SK-N-DZ (cell line): Measurements from ENCODE around the gene CPNE1.

Experiments used
- DNase-seq: peaks from one replicate; pipeline ENCODE4 v3.0.0-alpha.2; 2015; ENCODE audit warnings: low spot score

Gene CPNE1

DNA sequence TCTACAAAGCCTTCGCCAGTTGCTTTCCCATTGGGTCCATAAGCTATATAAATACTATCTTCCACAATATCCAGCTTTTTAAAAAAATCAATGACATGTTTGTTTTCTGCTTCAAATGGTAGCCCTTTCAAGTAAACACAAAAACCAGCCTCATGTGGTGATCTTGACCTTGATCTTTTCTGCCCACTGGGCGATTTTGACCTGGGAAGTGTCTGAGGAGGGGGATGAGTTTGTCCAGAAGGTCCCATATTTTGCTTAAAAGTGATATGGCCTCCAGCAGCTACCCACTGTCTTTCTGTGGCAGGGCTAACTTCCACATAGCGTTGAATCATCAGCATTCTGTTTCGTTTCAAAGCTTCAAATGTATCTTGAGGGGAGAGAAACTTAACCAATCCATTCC lies 10.8 kb downstream of the CPNE1 start:
- no peak for DNase-seq

DNA sequence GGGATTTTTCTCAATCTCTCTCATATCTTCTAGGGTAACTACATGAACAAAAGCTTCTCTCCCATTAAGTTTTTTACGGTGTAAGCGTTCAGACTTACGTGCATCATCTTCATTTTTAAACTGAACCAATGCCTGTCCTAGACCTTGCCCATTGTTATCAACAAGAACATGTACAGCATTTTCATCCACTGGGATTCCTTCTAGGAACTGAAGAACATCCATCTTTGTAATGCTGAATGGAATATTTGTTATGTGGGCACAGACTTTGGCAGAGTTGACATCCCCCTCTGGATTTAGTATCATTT lies 11.3 kb downstream of the CPNE1 start:
- DNase-seq: no peak

DNA sequence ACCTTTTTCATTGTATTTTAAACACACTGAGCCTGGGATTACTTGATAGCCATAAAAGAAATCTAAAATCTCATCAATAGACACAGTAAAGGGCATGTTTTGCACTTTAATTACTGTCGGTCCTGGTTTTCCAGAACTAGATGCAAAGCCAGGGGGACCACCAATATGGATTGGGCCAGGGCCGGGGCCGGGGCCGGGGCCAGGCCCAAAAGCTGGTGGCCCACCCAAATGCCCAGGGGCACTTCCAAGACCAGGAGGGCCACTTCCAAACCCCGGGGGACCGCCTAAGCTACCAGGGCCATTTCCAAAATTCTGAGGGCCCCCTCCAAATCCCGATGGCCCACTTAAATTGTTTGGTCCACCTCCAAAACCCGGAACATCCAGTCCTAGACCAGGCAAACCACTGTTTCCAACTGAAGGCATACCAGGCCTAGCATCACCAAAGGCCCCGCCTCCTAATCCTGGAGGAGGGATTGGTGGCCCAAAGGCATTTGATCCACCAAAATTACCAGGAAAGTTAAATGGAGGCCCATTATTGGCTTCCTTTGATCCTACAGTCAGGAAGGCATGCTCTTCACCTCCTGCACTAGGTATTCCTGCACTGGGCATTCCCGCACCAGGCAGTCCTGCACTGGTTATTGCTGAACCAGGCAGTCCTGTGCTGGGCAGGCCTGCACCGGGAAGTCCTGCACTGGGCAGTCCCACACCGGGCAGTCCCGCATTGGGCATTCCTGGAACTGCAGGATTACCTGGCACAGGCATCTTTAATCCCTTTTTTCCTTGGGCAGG lies 11.9 kb downstream of the CPNE1 start:
- no peak for DNase-seq

DNA sequence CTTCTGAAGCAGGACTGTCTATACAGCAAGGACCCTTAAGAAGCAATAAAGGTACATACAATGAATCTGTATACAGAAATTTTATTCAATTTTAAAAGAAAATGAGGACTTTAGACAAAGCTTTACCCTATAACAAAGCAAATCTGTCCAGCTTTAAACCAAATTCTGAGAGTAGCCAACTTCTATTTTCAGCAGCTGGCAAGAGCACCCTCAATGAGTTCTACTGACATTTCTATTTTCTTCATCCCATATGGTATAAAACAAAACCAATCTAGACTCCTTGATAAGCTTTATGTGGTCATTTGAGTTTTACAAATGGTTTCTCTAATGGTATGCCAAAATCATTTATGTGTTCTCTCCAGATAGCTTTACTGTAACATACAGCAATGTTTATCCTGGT lies 12.7 kb downstream of the CPNE1 start:
- DNase-seq: no peak

DNA sequence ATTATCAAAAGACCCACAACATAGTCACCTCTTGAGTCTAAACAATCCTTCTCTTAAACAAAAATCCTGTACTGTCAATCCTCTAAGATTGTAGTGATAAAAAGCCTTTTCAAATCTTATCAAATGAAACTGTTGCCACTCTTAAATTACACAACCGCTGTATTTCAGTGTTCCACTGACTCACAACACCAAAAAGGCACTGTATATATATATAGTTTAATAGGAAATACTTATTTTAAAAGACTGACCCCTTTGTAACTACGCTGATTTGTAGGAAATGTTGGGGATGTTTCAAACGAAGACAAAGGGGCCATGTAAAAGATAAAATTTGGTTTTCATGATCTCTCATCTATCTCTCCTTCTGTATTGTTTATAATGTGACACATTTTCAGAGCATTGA lies 14.1 kb downstream of the CPNE1 start:
- no peak for DNase-seq

DNA sequence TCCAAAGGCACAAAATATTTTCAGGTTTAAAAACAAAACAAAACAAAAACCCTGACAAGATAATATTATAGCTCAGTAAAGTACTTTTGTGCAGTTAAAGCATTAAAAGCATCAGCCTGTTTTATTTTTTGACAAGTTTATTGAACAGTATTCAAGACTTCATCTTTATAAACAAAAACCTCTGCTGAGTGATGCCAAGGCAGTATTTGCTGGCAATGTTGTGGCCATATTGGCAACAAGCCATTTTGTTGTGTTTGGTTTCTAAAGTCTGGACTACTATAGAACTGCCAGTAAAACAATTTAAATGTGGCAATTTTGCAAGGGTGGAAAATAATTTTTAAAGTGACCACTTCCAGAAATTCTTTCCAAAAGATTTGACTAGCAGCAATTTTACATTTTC lies 15.9 kb downstream of the CPNE1 start:
- DNase-seq: no peak

DNA sequence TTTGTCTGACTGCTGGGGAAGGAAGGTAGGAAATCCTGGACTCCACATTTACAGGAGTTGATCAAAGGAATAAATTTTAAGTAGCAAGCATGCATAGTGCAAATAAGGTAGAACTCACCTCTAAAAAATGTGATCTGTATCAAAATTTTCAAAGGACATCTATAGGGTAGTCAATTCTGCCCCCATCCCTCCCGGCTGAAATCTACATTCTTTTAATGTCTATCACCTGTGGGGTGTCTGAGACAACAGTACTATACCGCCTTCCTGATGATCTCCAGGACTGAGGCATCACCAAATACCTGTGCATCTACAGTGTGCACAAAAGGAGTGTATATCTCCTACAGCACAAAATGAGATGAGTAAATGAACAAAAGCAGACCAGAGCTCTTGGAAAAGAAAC lies 19.9 kb downstream of the CPNE1 start:
- no peak for DNase-seq

DNA sequence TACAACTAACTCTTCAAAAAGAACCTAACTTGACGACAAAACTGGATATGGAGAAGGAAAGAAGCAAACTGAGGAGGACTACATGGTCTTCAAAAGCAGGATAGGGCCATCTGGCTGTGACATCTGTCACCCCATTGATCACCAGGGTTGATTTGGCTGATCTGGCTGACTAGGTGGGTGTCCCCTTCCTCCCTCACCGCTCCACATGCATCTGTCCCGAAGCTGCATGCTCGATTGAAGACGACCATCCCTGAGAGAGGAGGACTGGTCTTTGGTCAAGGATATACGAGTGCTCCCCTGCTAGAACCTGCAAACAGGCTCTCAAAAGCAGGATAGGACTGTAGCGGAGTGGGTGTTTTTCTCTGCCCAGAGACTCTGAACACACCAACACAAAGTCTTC lies 21.7 kb downstream of the CPNE1 start:
- DNase-seq: no peak

DNA sequence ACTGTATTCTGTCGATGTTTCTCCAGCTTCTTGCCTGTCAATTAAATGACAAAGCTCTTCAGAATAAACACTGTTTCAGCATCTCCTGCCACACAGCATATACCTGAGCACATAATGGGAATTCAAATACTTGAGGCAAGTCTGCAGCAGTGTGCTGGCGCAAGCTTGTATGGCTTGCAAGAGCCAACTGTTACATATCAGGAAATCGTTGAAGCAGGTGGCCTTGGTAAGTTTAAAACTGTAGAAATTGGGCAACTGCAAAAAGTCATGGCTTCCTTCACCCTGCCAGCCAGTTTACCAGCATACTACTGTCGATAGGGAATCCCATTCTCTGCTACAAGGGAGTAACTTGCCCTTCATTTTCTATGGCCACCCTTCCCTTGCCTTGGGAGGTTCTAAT lies 23.0 kb downstream of the CPNE1 start:
- DNase-seq: no peak

DNA sequence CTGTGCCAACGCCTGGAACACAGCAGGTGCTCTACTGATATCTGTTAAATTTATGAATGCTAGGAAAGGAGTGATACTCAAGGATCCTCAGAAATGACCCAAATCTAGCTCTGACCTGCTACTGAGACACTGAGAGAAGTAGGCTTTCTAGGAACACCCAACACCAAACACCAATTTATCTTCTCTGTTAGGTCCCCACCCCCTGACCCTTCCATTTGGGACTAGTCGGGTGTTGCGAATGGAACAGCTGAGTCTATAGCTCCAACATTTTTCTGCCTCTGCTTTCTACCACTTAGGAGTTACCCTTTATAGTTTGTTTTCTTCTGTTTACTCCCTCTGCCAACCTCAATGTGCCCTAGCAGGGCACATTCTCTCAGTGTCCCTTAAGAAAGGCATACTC lies 24.0 kb downstream of the CPNE1 start:
- no peak for DNase-seq

DNA sequence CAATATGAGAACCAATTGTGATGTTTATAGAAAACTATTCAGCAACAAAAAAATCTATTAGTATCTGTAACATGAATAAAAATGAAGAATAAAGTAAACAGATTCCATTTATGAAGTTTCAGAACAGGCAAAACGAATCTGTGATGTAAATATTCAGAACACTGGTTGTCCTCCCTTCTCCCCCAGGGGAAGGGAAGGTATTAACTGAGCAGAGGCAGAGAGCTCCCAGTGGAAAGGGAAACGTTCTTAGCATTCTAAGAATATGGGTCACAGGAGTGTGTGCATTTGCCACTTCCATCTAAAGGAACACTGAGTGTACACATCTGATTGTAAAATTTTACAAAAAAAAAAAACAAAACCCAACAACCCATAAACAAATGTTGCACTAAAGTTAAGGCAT lies 25.9 kb downstream of the CPNE1 start:
- DNase-seq: no peak

DNA sequence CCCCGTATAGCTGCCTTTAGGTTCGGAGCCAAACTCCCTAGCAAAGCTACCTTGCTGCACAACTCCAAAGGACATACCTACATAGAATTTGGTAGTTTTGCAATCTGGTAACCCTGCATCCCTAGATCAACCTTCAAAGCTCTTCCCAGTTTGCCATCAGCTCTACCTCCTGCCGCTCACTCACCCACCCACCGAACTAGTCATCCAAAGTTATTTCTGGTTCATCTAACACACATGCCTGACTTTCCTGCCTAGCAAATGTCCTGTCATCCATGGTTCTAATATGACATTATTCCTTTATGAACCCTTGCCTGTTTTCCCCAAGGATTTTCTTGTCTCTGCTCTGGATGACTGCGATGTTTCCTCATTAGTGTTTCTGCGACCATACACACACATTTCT lies 27.4 kb downstream of the CPNE1 start:
- no peak for DNase-seq

DNA sequence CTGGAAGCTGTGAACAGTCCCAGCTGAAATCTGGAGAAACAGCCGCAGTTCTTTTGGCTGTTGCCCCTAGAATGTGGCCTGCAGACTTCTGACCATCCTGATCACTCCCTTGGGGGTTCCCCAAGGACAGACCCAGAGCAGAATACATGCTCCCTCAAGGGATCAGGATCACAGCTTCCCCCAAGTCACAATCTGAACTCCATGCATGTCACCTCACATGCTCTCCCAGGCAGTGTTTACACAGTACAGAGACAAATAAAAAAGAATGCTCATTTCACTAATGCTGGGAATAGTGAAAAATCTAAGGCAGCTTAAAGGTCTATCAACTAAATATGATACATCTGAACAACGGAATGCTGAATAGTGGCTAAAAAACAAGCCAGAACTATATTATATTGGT lies 28.6 kb downstream of the CPNE1 start:
- no peak for DNase-seq

DNA sequence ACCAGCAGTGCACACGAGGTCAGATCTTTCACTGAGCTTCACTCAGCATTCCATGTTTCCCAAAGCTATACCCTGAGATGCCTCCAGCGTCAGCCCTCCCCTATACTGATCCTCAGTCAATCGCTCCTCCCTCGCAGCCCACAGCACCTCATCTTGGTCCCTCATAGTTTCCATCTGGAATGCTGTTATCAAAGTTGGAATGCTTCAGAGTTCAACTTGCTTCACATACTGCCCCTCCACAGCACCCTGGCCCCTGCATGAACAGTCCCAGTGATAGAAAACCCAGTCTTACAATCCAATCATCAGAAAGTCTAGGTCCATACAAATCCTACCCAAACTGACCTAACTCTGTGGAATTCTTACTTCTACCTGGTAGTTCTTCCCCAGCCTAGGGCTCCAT lies 29.0 kb downstream of the CPNE1 start:
- no peak for DNase-seq

DNA sequence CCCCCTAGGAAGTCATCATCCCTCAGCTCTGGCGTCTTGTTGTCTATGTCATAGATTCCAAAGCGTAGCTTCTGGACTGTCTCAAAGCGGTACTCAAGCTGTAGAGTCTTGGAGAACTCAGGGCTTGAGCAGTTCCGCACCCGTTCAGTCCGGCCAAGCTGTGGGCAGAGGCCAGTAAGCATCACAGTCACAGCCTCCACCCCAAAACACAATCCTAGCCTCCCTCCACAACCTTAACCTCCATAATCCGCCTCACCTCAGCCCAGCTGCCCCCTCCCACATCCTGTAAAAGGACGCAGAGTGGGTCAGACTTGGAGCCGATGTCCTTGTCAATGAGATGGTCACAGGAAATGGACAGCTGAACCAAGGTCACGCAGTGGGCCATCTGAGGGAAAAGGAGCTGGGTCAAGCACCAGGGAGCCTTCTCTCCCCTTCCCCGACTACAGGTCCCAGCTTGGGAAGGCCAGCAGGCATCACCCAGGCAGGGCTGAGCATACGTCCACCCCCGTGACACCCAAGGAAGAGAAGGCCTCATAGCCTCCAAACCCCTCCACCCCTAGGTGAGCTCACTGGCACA lies 32.1 kb downstream of the CPNE1 start:
- DNase-seq: no peak

DNA sequence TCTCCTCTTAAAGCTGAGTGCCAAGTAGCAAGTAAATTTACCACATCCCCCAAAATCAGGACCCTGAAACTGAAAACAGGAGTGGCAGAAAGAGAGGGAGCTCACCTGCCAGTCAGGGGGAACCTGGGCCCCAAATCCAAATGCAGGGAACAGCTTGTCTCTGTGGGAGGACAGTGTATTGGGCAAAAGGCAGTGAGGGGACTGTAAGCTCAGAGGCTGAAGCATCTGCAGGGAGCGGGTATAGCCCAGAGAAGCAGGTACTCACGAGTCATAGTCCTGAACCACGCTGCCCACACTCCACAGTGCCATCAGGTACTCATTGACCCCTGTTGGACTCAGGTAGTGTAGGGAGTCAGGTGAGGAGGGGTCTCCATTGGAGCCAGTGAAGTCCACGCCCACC lies 34.1 kb downstream of the CPNE1 start:
- DNase-seq: no peak

DNA sequence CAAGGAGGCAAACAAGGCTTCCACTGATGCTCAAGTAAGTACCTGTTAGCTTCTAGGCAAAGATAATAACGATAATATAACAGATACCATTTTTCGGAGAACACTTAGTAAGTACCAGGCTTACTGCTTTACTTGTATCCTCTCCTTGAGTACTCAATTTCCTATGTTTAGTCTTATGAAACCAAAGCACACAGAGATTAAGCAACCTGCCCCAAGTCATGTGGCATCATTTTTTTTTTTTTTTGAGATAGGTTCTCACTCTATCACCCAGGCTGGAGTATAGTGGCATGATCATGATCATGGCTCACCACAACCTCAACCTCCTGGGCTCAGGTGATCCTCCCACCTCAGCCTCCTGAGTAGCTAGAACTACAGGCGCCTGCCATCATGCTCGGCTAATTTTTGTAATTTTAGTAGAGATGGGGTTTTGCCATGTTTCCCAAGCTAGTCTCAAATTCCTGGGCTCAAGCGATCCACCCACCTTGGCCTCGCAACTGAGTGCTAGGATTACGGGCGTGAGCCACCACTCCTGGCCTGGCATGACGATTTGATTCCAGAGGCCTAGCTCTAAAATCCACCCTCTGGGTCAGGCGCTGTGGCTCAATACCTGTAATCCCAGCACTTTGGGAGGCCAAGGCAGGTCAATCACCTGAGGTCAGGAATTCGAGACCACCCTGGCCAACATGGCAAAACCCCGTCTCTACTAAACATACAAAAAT lies 35.1 kb downstream of the CPNE1 start:
- no peak for DNase-seq

DNA sequence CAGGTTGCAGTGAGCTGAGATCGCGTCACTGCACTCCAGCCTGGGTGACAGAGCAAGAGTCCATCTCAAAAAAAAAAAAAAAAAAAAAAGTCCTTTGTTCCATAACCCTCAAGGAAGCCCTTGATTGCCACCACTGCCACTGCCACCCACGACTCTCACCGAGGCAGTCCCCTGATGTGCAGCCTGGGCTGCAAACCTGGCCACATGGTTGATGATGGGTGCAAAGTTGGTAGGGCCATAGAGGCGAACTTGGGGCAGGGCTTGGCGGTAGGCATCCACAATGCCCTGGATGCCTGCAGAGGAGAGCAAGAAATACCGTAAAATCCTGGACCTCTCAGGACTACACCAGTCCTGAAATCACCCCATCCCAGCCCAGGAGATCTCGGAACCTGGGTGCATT lies 37.6 kb downstream of the CPNE1 start:
- DNase-seq: no peak

DNA sequence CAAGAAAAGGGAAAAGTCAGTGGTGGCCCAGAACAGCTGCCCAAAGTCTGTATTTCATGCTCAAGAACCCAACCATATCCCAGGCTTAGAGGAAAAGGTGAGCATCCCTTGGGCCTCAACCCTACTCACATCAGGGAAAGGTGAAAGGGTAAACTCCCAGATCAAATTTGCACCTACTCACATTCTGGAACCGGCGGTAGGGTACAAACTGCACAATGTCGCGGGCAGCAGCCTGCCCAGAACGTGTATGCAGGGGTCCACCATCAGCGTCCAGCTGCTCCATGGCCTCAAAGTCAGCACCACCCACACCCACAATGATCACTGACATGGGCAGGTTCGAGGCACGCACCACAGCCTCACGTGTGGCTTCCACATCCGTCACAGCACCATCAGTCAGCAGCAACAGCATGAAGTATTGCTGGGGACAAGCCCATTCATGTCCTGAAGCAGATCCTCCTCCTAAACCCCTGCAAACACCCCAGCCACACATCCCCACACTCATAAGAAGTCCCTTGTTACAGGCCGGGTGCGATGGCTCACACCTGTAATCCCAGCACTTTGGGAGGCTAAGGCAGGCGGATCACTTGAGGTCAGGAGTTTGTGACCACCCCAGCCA lies 38.2 kb downstream of the CPNE1 start:
- no peak for DNase-seq

DNA sequence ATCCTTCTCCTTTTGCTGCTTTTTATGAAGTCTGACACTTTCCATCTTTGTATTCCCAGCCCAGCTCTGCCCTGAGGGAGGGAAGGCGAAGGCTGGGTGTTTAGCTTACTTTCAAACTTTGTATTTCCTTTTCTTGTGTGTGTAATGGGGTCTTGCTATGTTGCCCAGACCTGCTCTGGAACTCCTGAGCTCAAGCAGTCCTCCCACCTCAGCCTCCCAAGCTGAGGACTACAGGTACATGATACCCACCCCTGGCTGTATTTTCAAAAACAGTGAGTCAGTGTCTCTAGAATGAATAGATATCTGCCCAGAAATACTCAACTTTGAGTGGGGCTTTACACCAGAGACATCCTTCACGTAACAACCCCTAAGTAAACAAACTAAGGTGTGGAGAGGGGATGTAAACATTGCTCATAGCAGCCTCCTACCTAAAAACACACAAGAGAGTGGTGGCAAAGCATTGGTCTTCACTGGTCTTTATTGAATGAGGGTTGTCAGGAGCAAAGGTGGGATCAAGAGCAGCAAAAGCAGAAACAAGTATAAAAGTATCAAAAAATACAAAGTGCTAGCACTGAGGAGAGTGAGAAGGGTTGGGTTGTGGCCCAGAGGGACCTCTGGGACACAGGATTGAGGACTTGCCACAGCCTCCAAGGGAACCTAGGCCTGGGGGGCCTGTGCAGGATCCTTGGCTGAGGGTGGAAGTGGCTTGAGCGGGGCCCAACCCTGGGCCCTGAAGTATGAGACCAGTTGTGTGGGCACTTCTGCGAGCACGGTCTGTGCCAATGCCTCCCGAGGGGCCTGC lies 38.9 kb downstream of the CPNE1 start:
- no peak for DNase-seq

DNA sequence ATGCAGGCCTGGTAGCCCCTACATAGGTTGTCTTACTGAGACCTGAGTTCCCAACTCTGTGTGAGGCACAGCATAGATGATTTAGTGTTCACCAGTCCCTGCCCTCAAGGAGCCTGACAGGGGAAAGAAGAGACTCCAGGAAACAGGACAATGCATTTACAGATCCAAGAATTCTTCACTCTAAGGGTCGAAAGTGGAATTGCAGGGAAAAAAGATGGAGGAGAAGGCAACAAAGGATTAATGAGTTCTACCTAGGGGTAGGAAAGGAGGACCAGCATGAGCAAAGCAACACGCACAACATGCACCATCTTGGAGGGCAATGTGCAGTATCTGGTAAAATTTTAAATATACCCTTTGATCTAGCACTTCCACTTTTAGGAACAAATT lies 43.1 kb downstream of the CPNE1 start:
- no peak for DNase-seq
